Esophagus (tissue), 2 donors: ENCODE data around the gene NFASC. TPM values are rescaled to one million over a fixed set of nuclear protein-coding genes. Genes with fewer than 3 reads are reported as not detected.

Experiments
- H3K27ac ChIP-seq, 2 donors: one replicate each; pipeline ENCODE4 v1.5.1; 2013; ENCODE audit warnings: low read depth in 2 of 2, mild to moderate bottlenecking in 2 of 2, inconsistent platforms in 1 of 2, low read length in 1 of 2, moderate library complexity in 1 of 2
- H3K27me3 ChIP-seq, 2 donors: one replicate each; pipeline ENCODE4 v1.6.1; 2013; ENCODE audit warnings: low read length in 2 of 2, control low read depth in 1 of 2, mild to moderate bottlenecking in 1 of 2; ENCODE audit not compliant: insufficient read depth in 2 of 2, control insufficient read depth in 1 of 2
- H3K36me3 ChIP-seq, 2 donors: one replicate each; pipeline ENCODE4 v1.6.1; 2013; ENCODE audit warnings: low read length in 1 of 2; ENCODE audit not compliant: control insufficient read depth in 2 of 2, insufficient read depth in 2 of 2
- H3K4me1 ChIP-seq, 2 donors: one replicate each; pipeline ENCODE4 v1.6.1; 2013; ENCODE audit warnings: low read length in 1 of 2; ENCODE audit not compliant: control insufficient read depth in 2 of 2, insufficient read depth in 2 of 2
- H3K4me3 ChIP-seq, 2 donors: one replicate each; pipeline ENCODE4 v1.5.1; 2013; ENCODE audit warnings: low read length in 2 of 2, mild to moderate bottlenecking in 2 of 2, low read depth in 1 of 2, moderate library complexity in 1 of 2
- H3K9me3 ChIP-seq, 2 donors: one replicate each; pipeline ENCODE4 v1.6.1; 2013; ENCODE audit warnings: mild to moderate bottlenecking in 2 of 2, low read depth in 1 of 2, low read length in 1 of 2, moderate library complexity in 1 of 2; ENCODE audit not compliant: control insufficient read depth in 2 of 2, insufficient read depth in 1 of 2
- WGBS, 2 donors: extraction: QIAGEN DNeasy Blood & Tissue Kit; methylation state at CpG; one replicate each; pipeline ENCODE4 v1.1.7; 2013; 5-methylcytosine and 5-hydroxymethylcytosine counted together
- polyA plus RNA-seq, 2 donors: library from polyadenylated mRNA; stranded (reverse); fragments of 200-250 nt; gene quantifications; one replicate each; pipeline ENCODE4 v1.2.3, GENCODE V29; 2013
- donor health status: healthy with polysubstance abuse.
- donor health status: Bipolar disorder and iron deficiency.

Gene NFASC
- polyA plus RNA-seq, 2 donors: 6.0 to 10.6 TPM

DNA sequence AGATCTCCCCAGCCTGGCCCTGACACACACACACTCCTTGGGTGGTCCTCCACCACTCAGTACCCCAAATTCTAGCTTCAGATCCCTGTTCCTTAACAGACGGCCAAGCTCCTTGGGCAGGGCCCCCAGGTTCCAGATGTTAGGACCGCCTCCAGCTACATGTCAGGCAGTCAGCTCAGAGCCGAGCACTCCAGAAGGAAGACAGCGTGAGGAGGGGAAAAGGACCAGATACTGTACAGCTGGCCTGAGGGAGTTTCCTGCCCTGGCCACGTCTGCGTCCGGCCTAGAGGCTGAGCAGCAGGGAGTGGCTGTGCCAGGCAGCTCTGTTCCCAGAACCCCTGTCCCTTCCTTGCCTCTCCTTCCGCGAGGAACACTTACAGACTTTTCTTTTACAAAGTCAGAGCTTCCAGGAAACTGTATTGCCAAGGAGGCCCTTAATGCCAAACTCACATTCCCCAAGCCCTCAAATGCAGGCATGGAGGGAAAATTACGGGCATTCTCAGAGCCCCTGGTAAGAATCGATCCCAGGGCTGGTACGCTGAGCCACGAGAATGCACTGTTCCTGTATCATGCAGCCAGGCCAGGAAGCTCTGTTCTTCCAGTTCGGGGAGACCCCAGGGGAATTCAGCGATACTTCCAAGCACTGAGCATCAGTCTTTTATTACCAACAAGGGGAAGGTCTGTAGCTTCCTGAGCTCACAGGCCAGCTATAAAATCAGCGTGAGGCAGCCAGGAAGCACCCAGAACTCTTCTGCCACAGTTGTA is 127.1 kb downstream of the NFASC start:
- H3K27me3 ChIP-seq: no peaks in the 10 kb centered on the region
- H3K4me3 ChIP-seq: no peak overlapping the region
- H3K4me1 ChIP-seq: peaks cover 0 to 2% of the 10 kb centered on the region in 2 donors
- no peaks in the 10 kb centered on the region for H3K9me3 ChIP-seq
- 70 to 74% methylated on average over 16 of the region's 16 CpGs for WGBS, 2 donors
- no peak overlapping the region for H3K27ac ChIP-seq
- H3K36me3 ChIP-seq: peaks cover 0 to 3% of the 10 kb centered on the region in 2 donors

DNA sequence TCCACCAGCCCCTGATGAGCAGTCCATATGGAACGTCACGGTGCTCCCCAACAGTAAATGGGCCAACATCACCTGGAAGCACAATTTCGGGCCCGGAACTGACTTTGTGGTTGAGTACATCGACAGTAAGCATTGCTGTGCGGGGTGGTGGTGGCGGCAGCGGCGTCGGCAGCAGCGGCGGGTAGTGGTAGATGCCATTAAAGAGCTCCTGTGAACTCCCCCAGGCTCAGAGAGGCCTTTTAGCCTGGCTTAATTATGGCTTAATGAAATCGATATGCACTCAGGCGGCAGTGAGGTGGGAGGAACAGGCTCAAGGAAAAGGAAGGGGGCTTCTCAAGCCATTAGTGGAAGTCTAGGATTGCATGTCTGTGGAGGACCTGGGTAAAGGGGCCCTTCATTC is 130.5 kb downstream of the NFASC start:
- no peaks in the 10 kb centered on the region for H3K9me3 ChIP-seq
- no peaks in the 10 kb centered on the region for H3K27me3 ChIP-seq
- 93 to 97% methylated on average over 14 of the region's 14 CpGs for WGBS, 2 donors
- H3K27ac ChIP-seq: no peak overlapping the region
- H3K4me3 ChIP-seq: no peak overlapping the region
- peaks cover 0 to 3% of the 10 kb centered on the region in 2 donors for H3K36me3 ChIP-seq
- peaks cover 0 to 2% of the 10 kb centered on the region in 2 donors for H3K4me1 ChIP-seq

DNA sequence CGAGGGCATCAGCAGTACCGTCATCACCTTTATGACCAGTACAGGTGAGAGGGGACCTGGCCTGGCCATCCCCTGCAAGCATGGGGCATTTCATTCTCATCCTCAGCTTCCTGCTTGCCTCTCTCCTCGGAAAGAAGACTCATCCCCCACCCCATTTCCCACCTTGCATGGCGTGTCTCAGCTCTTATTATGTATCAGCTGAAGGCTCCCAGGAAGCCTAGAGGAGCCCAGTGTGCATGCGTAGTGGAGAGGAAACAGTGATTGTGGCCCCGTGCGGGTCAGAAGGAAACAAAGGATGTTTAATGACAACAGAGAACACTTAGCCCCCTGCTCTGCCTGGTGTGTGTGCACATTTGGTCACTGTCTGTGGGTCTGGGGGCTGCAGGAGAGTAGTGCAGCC is 132.0 kb downstream of the NFASC start:
- 81 to 87% methylated on average over 7 of the region's 7 CpGs for WGBS, 2 donors
- Histone ChIP-seq H3K4me3 (no peak overlapping the region), H3K27ac (no peak overlapping the region), H3K4me1 (no peaks in the 10 kb centered on the region), H3K27me3 (no peaks in the 10 kb centered on the region), H3K9me3 (no peaks in the 10 kb centered on the region), H3K36me3 (no peaks in the 10 kb centered on the region)

DNA sequence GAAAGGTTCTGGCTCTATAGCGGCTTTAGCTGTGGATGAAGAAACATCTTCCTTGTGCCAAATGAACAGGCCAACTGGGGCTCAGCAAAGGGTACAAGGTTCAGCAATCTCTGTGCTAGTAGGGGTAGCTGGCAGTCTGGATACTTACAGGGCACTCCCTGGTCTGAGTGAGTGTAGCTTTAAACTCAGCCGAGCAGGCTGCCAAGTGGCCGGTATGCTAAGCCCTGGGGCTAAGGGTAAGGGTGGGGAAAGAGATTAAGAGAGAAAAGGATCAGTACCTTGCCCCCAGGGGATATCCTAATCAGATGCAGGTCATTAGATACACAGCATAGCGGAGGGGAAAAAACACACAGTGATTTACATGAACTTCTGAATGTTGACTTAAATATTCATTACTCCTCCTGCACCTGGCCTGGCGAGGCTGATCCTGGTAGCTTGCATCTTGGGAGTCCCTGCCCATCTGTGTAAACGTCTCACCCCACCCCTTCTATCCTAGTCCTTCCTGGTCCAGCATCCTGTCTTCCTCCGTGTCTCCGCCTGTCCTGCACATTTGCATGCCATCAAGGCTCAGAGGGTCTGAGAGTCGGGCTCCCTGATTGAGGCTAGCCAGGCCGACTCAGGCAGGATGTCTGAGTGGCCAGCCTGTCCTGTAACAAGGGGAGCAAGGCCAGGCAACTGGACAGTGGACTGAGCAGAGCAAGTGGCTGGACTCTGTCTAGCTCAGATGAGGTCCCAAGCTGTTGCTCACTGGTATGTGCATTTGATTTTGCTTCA is 132.9 kb downstream of the NFASC start:
- Histone ChIP-seq H3K27ac (no peak overlapping the region), H3K27me3 (no peaks in the 10 kb centered on the region), H3K9me3 (no peaks in the 10 kb centered on the region), H3K36me3 (no peaks in the 10 kb centered on the region), H3K4me1 (no peaks in the 10 kb centered on the region), H3K4me3 (no peak overlapping the region)
- WGBS, 2 donors: 52 to 63% methylated on average over 10 of the region's 10 CpGs

DNA sequence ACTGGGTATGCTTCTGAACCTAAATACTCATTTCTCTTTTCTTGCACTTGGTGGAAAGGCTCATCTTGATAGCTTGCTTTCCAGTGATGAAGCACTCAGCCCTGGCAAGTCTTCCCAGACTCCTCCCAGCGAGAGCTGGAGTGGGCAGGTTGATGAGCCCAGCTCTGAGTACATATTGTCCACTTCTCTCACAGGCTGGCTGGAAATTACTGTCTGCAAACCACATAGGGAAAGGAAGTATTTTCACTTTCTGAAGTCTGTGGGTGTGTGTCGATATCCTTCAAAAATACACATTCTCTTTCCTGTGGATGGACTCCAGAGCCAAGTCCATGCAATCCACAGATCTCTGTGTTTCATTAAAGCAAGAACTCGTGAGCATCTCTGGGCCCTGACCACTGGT is 133.7 kb downstream of the NFASC start:
- Histone ChIP-seq H3K27ac (no peak overlapping the region), H3K4me3 (no peak overlapping the region), H3K4me1 (no peaks in the 10 kb centered on the region), H3K36me3 (no peaks in the 10 kb centered on the region), H3K9me3 (no peaks in the 10 kb centered on the region), H3K27me3 (no peaks in the 10 kb centered on the region)
- 57 to 63% methylated on average over 3 of the region's 3 CpGs for WGBS, 2 donors

DNA sequence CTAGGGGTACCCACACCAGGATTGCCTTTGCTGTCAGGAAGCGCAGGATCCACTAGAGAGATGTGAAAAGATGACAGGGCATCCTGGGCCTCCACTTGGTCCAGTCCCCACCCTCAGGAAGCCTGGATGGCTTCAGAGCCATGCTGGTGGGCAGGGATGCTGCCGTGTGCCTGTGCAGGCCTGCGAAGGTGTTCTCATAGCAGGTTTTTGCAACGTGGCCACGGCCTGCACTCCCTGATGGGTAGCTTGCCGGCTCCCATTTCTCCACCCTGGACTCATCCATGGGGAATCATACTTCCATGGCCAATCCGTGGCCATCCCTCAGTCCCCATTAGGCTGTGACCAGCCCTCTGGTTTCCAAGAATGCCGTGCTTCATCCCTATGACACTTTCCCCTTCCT is 138.2 kb downstream of the NFASC start:
- whole genome bisulfite sequencing, 2 donors: 82 to 90% methylated on average over 8 of the region's 8 CpGs
- Histone ChIP-seq H3K27ac (no peak overlapping the region), H3K9me3 (no peaks in the 10 kb centered on the region), H3K36me3 (no peaks in the 10 kb centered on the region), H3K27me3 (no peaks in the 10 kb centered on the region), H3K4me1 (peaks cover 4 to 9% of the 10 kb centered on the region in 2 donors), H3K4me3 (no peak overlapping the region)

DNA sequence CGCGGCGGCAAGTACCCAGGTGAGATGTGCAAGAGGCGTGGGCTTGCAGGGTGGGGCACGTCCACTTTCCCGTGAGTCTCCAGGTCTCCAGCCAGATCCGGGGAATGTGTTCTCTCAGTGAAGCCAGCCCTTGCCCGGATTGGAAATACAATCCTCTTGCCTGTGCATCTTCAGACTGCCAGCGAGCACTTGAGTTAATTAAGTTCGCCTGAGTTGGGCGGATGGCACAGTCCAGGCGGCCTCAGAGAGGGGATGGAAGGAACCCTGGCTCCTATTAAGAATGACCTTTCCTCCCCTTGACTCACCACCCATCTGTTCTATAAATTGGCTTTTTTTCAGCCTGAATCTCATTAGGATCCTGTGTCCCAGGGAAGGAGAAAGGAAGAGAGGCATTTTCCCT is 139.0 kb downstream of the NFASC start:
- no peaks in the 10 kb centered on the region for H3K36me3 ChIP-seq
- 88 to 92% methylated on average over 12 of the region's 12 CpGs for WGBS, 2 donors
- H3K9me3 ChIP-seq: no peaks in the 10 kb centered on the region
- H3K4me3 ChIP-seq: no peak overlapping the region
- no peak overlapping the region for H3K27ac ChIP-seq
- H3K4me1 ChIP-seq: peaks cover 7 to 17% of the 10 kb centered on the region in 2 donors
- no peaks in the 10 kb centered on the region for H3K27me3 ChIP-seq

DNA sequence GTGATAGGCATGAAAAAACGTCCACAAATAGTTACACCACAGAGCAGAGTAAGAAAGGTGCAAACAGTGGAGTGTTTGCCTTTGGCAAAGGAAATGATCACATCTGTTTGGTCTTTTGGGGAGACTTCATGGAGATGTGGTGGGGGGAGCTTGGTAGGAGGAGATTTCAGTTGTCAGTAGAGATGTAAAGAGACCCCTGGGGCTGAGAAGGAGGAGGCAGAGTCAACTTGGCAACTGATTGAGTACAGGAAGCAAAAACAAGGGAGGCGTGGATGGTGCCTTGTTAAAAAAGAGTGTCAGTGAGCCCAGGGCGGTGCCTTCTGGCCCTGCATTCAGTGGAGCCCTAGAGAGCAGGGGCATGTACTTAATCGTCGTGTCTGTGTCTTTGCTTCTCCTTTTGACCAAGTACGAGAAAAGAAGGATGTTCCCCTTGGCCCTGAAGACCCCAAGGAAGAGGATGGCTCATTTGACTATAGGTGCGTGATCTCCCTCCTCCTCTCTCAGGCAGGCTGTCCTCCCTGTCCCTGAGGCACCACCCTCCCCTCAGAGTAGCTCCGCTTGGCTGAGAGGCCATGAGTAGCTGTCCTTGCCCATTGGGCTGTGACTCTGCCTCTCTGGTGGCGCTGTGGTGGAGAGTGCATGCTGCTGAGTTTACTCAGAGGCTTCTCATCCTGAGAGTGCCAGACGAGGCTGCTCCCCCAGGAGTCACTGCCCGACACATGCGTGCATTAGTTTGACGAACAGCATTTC is 141.9 kb downstream of the NFASC start:
- Histone ChIP-seq H3K4me3 (no peak overlapping the region), H3K27ac (no peak overlapping the region), H3K4me1 (peaks cover 7 to 17% of the 10 kb centered on the region in 2 donors), H3K27me3 (no peaks in the 10 kb centered on the region), H3K9me3 (no peaks in the 10 kb centered on the region), H3K36me3 (no peaks in the 10 kb centered on the region)
- 75 to 79% methylated on average over 13 of the region's 13 CpGs for WGBS, 2 donors

DNA sequence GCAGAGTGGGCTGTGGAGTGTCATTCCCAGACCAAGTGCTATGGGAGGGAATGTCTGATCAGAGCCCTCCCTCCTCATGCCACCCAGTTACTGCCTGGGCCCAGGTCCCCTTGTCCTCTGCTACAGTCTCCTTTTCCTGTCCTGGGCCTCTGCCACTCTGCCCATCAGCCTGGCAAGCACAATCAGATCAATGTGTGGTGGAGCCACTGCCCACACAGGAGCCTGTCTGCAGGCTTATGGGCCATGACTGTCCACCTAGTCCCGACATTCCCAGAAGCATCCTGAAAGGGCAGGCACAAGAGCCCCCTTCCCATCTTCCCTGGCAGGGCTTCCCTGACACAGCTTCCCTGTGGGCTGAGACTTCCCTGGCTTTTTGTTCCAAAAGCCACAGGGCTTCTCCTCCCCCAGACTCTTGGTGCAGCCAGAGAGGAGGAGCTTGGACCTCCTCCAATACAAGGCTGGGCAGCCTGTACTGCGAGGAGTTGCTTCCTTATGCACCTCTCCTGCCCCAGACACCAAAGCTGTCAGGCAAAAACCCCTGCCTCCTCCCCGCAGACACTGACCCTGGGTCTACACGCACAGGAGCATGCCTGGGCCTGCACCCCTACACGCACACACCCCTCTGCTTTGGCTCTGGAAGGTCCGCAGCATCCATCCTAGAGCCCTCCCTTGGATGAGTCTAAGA is 143.2 kb downstream of the NFASC start:
- Histone ChIP-seq H3K27me3 (no peaks in the 10 kb centered on the region), H3K4me3 (no peak overlapping the region), H3K27ac (peak overlapping the region in 1 of 2 donors; percentile 70), H3K9me3 (no peaks in the 10 kb centered on the region), H3K4me1 (peaks cover 7 to 17% of the 10 kb centered on the region in 2 donors), H3K36me3 (no peaks in the 10 kb centered on the region)
- WGBS, 2 donors: 26 to 31% methylated on average over 6 of the region's 6 CpGs
